HG02759 (cell line): ENCODE measurements around the gene CA7.
"Not testable (repeated sequence)": the region's sequence is repeated elsewhere in the genome, so short reads cannot be mapped to it uniquely, and the experiment has no call there.

Experiments
- ATAC-seq: cut with Tn5 transposase; IDR thresholded peaks from one replicate; pipeline ENCODE4 v1.9.1; 2021; ENCODE audit warnings: mild to moderate bottlenecking, moderate library complexity; ENCODE audit not compliant: unreplicated experiment

The CA7 gene

GRCh38 chr16:66846266-66846665, 2.1 kb downstream of the CA7 start:
- no peak for ATAC-seq

DNA sequence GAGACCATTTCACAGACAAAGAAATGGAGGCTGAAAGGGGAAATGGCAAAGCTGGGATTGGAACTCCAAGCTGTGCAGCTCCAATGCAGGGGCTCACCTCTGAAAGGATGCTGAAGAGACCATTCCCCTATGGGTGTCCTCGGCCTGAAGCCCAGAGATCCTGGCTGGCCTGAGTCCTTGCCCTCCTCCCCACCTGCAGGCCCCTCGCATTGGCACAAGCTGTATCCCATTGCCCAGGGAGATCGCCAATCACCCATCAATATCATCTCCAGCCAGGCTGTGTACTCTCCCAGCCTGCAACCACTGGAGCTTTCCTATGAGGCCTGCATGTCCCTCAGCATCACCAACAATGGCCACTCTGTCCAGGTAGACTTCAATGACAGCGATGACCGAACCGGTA, 2.6 kb downstream of the CA7 start:
- ATAC-seq: no peak

- no peak for ATAC-seq
Observed at GRCh38 chr16:66847533-66848067, 3.4 kb downstream of the CA7 start.

- ATAC-seq: no peak
Observed at GRCh38 chr16:66848172-66848571, 4.0 kb downstream of the CA7 start.

GRCh38 chr16:66849021-66849420, 4.8 kb downstream of the CA7 start:
- no peak for ATAC-seq

- ATAC-seq: no peak
Observed at GRCh38 chr16:66849549-66849948, 5.3 kb downstream of the CA7 start.

DNA sequence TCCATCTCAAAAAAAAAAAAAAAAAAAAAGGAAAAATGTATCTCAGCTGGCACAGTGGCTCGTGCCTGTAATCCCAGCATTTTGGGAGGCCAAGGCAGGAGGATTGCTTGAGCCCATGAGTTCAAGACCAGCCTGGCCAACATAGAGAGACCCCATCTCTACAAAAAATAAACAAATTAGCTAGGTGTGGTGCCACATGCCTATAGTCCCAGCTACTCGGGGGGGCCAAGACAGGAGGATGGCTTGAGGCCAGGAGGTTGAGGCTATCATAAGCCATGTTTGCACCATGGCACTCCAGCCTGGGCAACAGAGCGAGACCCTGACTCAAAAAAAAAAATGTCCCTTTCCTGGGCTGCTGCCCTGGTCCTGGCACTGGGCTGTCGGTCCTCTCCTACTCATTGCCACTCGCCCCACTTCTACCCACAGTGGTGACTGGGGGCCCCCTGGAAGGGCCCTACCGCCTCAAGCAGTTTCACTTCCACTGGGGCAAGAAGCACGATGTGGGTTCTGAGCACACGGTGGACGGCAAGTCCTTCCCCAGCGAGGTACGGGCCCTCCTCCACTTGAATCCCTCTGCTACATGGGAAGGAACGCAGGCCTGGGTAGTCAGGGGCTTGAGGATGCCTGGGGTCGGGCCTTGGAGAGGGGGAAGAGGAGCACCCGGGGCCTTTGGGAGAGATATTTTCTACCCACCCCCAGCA, 6.1 kb downstream of the CA7 start:
- no peak for ATAC-seq

GRCh38 chr16:66851166-66851964, 7.2 kb downstream of the CA7 start:
- ATAC-seq: no peak

DNA sequence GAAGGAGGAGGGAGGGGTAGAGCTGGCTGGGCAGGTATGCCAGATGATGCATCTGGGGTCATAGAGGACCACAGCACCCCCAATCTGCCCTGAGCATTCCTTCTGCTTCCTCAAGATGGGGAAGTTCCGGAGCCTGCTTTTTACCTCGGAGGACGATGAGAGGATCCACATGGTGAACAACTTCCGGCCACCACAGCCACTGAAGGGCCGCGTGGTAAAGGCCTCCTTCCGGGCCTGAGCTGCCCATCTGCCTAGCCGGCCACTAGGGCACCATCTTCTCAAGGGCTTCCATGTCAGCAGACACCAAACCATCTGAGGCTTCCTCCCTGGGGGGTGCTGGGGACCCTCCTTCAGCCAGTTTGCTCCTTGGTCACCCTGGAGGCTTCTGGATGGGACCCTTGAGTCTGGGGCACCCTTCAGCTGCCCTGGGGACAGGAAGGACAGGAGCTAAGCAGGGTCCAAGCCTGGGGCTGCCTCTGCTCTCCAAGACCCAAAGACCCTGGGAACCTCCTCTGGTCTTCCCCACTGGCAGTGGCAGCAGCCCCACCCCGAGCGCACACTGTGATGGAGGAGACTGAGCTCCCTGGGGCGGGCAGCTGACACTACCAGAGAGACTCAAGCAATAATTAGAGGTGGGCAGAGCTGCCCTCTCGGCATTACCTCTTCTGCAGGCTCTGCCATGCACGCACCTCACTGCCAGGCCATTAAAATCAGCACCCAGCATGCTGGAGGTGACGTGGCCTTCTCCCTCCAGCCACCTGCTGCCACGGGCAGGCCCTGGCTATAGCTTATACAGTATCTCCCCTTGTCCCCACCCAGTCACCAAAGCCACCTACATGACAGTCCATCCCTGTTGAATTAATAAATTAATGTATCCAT, 9.3 kb downstream of the CA7 start:
- no peak for ATAC-seq

GRCh38 chr16:66856184-66856730, 12.0 kb downstream of the CA7 start:
- no peak for ATAC-seq

GRCh38 chr16:66856801-66857200, 12.6 kb downstream of the CA7 start:
- no peak for ATAC-seq

- no peak for ATAC-seq
Observed at GRCh38 chr16:66857437-66857836, 13.2 kb downstream of the CA7 start.

DNA sequence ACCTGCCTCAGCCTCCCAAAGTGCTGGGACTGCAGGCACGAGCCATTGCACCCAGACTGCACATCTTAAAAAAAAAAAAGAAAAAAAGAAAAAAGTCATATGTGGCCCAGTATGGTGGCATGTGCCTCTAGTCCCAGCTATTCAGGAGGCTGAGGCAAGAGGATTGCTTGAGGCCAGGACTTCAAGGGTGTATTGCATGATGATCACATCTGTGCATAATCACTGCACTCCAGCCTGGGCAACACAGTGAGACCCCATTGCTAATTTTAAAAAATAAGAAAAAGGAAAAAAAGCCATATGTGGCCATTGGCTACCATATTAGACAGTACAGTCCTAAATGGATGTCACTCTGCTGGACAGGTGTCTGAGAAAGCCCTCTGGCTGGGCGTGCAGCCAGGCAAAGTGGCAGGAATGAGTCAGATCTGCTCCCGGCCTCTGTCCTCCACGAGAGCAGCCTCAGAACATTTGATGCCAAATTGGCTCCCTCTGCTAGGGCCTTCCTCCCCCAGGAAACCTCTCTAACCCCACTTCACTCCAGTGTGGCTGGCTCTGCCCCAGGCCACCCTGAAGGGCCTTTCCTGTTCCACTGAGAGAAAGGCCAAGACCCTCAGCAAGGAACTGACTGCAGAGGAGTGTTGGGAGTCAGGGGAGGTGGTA, 14.7 kb downstream of the CA7 start:
- peak; percentile 50 for ATAC-seq

DNA sequence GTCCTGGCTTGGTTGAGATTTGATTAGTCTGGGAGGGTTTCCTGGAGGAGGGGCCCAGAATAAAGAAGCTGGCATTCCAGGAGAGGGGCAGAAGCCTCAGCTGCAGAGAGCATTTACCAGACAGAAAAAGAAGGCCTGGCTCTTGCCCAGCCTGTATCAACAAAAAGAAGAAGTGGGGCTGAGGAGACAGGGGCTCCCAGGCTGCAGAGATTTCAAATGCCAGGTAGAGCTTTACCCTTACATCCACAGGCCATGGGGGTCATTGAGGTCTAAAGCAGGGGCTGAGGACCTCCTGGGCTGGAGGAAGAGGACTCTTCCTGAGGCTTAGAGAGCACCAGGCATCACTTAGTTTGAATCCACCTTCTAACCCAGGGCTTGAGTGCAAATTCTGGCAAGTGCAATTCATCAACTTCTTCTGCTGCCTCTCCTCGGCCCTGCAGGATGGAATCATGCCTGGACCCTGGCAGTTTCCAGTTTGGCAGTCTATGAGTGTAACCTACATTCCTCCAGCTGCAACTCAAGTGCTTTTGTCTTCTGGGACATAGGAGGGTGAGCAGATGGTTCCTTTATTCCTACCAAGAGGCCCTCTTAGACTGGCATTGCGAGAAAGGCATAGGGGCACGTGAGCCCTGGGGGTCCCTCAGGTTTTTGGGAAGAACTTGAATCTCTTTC, 15.3 kb downstream of the CA7 start:
- no peak for ATAC-seq

GRCh38 chr16:66862023-66862520, 17.9 kb downstream of the CA7 start:
- no peak for ATAC-seq

- ATAC-seq: no peak
Observed at GRCh38 chr16:66863707-66864106, 19.5 kb downstream of the CA7 start.

DNA sequence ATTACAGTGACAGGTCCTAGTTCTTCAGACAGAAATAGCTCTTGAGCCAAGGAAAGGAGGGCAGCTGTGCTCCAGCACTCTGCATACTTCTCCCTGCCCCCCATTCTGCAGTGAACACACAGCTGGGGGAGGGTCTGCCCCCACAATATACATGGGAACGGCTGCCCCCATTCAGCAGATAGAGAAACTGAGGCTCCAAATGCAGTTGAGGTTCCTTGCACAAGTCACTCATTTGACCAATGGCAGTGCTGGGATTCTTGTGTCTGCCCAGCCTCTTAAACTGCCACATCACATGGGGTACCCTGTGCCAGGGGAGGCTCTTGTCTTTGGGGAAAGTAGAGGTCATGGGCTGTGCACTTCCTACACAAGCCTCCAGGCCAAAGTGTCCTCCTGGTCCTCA, 25.2 kb downstream of the CA7 start:
- ATAC-seq: no peak

- ATAC-seq: not testable (repeated sequence)
Observed at GRCh38 chr16:66871363-66871762, 27.1 kb downstream of the CA7 start.

DNA sequence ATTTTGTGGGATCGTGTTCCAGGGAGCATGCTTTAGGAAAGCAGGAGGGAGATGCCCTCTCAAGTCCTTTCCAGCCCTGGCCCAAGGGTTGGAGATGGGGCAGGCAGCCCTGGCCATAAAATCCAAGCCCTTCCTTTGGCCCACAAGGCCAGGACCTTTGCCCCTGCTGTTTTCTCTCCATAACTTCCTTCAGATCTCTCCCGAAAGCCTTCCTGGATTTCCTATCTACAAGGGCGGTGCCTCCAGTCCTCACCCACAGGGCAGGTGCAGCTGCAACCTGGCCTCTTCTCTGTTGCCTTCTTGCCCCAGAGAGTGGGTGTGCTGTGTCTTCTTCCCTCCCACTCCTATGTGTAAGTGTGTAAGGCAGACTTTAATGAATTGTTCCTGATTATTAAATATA, 27.6 kb downstream of the CA7 start:
- ATAC-seq: no peak

GRCh38 chr16:66872559-66872942, 28.3 kb downstream of the CA7 start:
- ATAC-seq: no peak
